NAMALWA (cell line): ENCODE results near the gene AKAP13.
A peak's percentile ranks its signal among the peaks of the same experiment; 100 is the strongest.

Experiments used
- DNase-seq: peaks from one replicate; pipeline ENCODE4 v3.0.0-alpha.2; 2015; ENCODE audit warnings: low spot score

AKAP13 gene

DNA sequence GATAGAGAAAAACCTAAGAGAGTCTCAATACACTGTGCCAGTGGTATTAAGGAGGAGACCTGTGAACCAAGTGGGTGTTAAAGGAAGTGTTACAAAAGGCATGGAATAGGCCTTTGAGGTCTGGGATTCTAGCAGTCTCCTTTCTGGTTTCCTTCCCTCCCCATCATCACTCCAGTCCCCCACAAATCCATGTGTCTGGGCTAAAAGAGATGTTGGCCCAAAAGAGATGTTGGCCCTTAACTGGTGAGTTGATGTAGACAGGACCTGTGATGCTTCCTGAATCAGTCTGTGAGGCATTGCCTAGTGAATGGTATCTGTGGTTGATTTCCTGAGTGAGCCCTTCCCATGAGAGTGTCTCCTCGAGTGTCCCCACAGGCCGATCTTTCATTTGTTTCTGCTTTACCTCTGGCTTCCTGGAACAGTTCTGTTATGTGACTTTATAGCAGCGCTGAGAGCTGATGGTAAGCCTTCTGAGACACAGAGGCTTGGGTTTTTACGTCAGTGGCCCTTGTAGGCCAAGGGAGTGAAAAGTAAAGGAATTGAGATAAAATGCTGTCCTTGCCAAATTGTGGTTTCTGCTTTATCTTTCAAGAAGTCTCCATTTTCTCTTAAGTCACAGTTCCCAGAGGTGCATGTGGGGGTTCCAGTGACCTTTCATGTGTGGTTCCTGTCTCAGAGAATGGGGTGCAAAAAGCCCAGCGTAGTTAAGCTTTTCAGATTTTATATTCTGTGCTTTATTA, 326.5 kb downstream of the AKAP13 start:
- DNase-seq: peak; percentile 71

DNA sequence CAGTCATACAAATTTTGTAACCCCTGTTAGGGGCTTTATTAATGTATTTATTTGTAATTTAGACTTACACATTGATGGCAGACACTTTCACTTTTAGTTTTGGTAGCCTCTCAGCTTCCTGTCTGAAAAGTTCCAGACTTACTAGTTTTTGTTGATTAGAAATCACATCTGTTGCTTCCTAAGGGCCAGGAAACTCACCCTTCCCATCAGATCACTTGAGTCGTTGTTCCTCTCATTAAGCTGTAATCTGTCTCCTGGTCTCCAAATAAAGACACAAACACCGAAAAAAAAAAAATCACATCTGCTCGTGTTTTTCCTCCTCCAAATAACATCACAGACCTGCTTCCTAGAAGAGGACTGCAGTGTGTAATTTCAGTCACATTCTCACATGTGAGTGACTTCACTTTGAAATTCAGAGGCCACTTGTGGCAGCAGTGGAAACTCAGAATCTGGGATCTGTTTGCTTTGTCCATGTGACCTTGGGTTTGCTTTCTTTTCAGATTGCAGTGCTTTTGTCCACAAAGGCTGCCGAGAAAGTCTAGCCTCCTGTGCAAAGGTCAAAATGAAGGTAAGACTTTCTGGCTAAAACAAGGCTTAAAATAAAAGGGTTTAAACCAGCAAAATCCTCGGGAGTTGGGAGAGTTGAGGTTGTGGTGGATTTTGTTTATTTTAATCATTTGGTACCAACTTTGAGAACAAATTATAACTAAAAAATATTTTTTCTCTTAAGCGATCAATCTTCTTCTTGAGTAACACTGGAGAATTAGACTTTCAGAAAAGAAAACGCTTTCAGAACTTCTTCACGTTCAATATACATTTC, 327.3 kb downstream of the AKAP13 start:
- DNase-seq: peak; percentile 63

- DNase-seq: no peak
Measured at GRCh38 chr15:85708402-85708941, 328.1 kb downstream of the AKAP13 start.

DNA sequence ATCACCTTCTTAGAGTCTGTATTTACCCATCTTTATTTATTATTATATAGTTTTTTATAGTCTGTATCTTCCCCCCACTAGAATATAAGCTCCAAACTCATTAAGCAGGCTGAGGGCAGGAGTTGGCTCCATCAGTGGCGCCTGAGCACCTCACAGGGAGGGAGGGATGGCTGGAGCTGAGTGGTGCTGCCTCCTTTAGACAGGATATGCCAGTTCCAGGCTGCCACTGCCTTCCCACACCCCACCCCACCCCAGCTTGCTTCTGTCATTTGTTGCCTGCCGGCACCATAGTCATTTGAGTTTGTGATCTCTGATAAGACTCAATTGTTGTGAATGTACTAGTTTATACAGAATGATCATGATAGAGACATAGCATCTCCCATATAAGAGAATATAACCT, 328.8 kb downstream of the AKAP13 start:
- no peak for DNase-seq

DNA sequence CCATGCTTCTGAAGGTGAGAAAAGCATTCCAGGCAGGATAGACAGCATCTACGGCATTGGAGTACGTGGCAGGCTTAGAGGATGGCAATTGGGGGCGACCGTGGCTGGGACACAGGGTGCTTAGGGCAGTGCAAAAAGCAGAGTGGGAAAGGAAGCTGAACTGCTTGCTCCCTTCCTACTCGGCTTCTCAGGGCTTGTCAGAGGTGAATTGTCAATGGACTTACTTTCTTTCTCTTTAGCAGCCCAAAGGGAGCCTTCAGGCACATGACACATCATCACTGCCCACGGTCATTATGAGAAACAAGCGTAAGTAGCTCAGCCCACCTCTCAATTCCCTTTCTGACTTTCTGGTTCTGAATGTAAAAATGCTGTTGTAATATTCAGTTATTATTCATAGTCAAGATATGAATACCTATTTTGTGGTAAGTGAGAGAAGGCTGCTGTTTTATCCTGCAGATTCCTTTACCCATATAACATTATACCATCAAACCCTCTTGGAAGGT, 330.0 kb downstream of the AKAP13 start:
- no peak for DNase-seq

DNA sequence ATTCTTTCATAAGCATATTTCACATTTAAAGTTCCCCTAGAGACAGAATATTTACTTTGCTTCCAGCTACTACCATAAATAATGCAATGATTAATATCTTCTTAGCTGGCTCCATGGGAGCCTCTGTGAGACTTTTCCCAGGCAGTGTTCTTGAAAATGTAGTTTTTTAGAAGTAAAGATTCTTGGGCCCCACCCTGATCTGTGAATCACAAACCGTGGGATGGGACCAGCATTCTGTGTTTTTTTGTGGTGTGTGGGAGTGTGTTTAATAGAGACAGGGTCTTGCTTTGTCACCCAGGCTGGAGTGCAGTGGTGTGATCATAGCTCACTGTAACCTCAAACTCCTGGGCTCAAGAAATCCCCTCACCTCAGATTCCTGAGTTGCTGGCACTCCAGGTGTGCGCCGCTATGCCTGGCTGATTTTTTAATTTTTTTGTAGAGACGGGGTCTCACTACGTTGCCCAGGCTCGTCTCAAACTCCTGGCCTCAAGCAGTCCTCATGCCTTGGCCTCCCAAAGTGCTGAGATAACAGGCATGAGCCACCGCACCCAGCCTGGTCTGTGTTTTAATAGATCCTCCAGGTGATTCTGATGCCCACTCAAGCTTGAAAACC, 331.3 kb downstream of the AKAP13 start:
- no peak for DNase-seq

DNA sequence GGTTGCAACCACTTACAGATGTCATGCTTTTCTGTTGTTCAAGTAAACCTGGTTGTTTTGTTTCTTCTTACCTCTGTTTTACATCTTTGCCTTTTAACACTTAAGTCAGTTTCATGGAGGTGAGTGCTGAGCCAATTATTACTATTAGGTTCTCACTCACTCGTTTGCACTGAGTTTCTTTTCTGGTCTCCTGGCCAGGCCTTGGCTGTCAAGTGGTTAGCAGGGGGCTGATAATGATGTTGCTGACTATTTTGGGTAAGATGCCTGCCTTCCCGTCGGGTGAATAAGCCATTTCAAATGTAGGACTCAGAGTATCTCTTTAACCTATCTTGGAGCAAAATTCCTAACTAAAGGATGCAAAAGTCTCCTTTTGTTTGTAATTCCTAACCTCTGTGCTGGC, 335.9 kb downstream of the AKAP13 start:
- DNase-seq: no peak

DNA sequence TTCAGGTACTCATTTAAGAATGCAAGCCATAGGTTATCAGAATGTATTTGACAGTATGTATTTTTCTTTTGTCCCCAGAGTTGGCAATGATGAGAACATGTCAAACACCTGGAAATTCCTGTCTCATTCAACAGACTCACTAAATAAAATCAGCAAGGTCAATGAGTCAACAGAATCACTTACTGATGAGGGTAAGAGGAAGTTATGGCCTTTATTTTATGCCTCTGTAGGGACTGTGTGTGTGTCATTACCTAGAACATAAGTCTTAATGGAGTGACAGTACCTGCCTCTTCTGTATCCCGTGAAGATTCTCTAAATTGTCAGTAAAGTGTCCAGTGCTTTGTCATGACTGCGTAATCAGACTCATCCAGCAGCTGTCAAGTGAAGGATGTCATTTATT, 336.8 kb downstream of the AKAP13 start:
- no peak for DNase-seq

DNA sequence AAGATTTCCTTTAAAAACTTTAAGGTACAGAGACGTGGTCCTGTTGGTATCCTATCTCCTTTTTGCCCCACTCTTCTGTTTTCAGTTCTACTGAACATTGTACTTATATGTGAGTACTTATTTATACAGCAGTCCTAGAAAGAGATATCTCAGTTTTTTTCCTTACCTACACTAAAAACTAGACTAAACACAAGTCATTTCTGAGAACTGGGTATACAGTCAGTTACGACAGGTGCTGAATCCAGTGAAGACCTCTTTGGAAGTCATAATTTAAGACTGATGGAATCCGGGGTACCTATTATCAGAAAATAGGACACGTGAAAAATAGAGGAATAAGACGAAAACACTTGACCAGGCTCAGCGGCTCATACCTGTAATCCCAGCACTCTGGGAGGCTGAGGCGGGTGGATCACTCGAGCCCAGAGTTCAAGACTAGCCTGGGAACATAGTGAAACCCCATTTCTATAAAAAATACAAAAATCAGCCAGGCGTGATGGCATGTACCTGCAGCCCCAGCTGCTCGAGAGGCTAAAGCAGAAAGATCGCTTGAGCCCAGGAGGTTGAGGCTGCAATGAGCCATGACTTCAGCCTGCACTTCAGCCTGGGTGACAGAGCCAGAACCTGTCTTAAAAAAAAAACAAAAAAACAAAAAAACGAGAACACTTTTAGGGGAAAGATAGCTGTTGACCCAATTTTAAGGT, 338.0 kb downstream of the AKAP13 start:
- DNase-seq: peak; percentile 26

- DNase-seq: no peak
Measured at GRCh38 chr15:85718981-85719380, 338.6 kb downstream of the AKAP13 start.

DNA sequence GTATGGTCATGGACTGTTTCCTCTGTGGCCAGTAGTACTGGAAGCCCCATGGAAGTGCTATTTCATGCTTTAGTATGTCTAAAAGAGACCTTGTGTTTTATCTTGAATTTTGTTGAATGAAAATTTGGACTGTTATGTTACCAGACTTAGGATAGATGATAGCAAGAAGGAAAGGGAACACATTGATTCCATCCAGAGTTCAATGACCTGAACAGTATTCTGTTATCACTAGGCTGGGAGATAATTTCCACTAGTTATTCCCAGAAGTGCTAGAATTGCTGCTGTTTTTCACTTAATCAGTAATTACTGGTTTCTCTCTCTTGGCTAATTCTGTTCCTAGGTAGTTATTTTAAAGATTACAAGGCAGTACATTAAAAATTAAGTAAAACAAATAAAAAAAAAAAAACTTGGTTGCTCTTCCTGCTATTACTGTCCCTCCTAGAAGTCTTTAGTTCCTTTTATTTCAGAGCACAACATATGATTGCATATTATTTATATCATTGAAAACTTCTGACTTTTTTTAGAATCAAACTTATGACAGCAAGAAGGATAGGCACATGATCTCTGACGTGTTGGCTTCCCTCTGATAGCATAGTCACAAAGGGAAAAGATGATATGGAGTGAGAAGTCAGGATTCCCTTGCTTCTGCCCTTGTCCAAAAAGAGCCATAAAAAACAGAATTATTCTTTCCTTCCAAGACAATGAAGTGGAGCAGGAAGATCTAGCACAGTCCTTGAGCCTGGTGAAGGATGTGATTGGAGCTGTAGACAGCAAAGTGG, 342.2 kb downstream of the AKAP13 start:
- no peak for DNase-seq

DNA sequence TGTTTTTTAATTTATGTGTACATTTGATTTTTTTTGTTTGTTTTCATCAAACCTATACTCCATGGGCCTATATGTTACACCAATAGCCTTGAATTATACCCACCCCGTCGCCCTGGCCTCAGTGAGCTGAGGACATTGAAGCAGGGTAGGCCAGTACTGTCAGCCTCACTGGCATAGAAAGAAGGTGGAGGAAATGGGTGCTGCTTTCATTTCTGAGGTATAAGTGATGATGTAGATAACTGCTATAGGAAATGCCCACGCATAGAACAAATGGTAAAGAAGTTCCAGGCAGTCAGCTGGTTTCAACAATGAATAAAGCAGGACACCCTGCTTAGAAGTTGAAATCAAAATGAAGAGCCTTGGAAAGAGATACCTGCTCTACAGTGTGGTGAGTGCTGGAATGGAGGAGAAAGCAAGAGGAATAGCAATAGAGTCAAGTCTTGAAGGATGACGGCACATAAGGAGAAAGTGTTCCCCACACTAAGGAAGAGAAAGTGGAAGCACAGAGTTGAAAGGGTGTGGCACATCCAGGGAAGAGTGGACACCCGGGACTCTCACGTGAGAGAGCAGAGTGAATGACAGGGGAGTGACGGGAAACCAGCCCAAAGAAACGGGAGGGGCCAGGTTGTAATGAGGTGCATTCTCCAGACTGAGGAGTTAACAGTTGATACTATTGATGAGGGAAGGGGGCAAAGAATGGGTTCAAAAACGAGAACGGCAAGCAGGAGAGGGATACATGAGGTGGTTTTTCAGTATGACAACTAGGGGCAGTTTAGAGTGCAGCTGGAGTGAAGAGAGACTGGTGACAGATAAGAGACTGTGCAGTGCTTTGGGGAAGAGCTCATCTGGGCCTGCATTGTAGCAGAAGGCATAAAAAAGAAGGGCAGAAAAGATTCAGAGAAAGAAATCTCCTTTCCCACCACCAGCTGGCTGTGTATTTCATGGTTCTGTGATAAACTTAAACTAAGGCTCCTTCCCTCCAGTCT, 343.9 kb downstream of the AKAP13 start:
- no peak for DNase-seq

GRCh38 chr15:85725019-85725418, 344.6 kb downstream of the AKAP13 start:
- DNase-seq: no peak

DNA sequence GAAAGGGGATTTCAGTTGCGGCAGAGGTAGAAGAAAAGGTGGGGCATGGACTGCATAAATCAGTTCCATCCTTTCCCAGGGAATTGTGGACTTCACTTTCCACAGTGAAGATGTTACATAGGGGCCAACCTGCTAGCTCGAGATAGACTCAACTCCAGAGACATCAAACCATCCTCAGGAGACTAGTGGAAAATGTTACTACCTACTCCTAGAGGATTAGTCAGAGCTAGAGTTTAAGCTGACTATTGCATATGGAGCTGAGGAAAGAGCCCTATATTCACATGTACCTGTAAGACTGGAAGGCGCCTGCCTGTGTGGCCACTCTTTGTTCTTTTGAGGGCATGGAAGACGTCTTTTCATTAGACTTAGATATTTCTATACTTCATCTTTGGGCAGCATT, 345.2 kb downstream of the AKAP13 start:
- DNase-seq: no peak

DNA sequence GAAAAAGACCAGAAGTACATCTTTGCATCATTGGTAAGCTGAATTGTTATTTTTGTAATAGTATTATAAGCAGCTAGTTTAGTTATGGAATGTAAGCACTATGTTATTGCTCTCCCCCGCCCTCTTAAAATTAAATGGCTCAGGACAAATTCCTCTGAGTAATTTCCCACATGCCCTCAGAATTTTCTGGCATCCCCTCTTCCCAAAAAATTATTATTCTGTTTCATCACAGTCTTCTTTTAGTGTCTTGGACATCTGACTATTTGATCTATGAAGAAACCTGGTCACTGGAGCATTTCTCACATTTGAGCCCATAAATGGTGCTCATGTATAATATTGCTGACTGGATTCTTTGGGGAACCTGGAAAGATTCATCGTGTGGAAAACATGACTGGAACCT, 346.1 kb downstream of the AKAP13 start:
- no peak for DNase-seq

GRCh38 chr15:85727068-85727467, 346.7 kb downstream of the AKAP13 start:
- no peak for DNase-seq

GRCh38 chr15:85730001-85730820, 349.8 kb downstream of the AKAP13 start:
- peak; percentile 82 for DNase-seq

DNA sequence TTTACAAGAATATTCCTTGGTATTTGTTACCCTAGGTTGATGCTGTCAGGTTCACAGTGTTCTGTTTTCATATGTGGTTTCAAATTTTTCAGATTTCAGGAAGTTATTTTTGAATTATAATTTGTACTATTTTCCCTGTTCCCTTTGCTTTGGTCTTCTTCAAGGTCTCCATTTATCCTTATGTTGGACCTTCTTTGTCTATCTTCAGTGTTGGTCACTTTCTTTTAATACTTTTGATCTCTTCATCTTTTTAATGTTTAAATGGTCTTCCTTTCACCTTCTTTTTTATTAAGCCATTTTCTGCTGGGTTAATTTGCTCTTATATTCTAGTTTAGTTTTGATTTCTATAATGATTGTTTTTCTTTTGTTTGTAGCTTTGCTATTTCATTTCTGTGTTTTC, 353.0 kb downstream of the AKAP13 start:
- no peak for DNase-seq

DNA sequence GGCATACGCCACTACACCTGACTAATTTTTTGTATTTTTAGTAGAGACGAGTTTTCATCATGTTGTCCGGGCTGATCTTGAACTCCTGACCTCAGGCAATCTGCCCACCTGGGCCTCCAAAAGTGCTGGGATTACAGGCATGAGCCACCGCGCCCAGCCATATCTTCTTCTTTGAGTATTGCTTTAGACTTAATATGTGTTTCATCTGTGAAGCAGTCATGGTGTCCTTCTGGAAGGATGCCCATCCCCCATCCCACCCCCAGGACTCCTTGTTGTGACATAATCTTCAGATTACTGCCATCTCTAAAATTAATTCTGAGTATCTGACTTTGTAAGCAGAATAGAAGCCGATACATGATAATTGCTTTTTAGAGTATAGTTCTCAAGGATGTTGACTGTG, 356.7 kb downstream of the AKAP13 start:
- DNase-seq: no peak
